SK-N-MC (cell line): ENCODE data around the gene OPA3.

Experiments
- DNase-seq: peaks from one replicate; pipeline ENCODE4 v3.0.0-alpha.2; 2011; ENCODE audit warnings: low read depth, low spot score
- H3K27ac ChIP-seq: fragments of 200-600 bp; sonication (generic); 2 replicates; pipeline ENCODE4 v1.5.1; 2016; ENCODE audit warnings: mixed run types
- H3K36me3 ChIP-seq: fragments of 200-600 bp; sonication (generic); 2 replicates; pipeline ENCODE4 v1.6.1; 2017; ENCODE audit warnings: antibody characterized with exemption, low read length, mixed read lengths; ENCODE audit not compliant: insufficient read depth
- H3K4me3 ChIP-seq: fragments of 200-600 bp; sonication (generic); 2 replicates; pipeline ENCODE4 v1.5.1; 2016
- H3K9ac ChIP-seq: fragments of 200-600 bp; sonication (generic); 2 replicates; pipeline ENCODE4 v1.8.0; 2017; ENCODE audit warnings: mixed run types, mixed read lengths; ENCODE audit not compliant: insufficient read length
- H3K9me3 ChIP-seq: fragments of 200-600 bp; sonication (generic); 2 replicates; pipeline ENCODE4 v1.6.1; 2017; ENCODE audit warnings: low read depth, mild to moderate bottlenecking, antibody characterized with exemption, low read length, moderate library complexity, mixed read lengths
- EZH2 ChIP-seq: fragments of 200-600 bp; sonication (generic); IDR thresholded peaks from one replicate; pipeline ENCODE4 v1.6.1; 2017; ENCODE audit warnings: antibody characterized with exemption
- FOXP2 ChIP-seq: optimal IDR thresholded peaks from 2 replicates; pipeline ENCODE3; 2011; ENCODE audit warnings: mild to moderate bottlenecking, moderate library complexity; ENCODE audit not compliant: insufficient read depth; ENCODE audit errors: extremely low read length, control extremely low read depth
- POLR2AphosphoS5 ChIP-seq: IDR thresholded peaks from 2 replicates; pipeline ENCODE4 v1.6.1; 2012; ENCODE audit warnings: mild to moderate bottlenecking, low read depth, low read length, borderline replicate concordance

Gene OPA3

GRCh38 chr19:45577111-45577905 lies 7.3 kb downstream of the OPA3 start:
- no peak overlapping the region for H3K27ac ChIP-seq
- no peak for DNase-seq
- H3K4me3 ChIP-seq = no peak overlapping the region
- no peaks in the 10 kb centered on the region for H3K9me3 ChIP-seq
- H3K36me3 ChIP-seq = no peaks in the 10 kb centered on the region
- TF ChIP-seq FOXP2 (no peak), EZH2 (no peak), POLR2AphosphoS5 (no peak)
- no peak overlapping the region for H3K9ac ChIP-seq

DNA sequence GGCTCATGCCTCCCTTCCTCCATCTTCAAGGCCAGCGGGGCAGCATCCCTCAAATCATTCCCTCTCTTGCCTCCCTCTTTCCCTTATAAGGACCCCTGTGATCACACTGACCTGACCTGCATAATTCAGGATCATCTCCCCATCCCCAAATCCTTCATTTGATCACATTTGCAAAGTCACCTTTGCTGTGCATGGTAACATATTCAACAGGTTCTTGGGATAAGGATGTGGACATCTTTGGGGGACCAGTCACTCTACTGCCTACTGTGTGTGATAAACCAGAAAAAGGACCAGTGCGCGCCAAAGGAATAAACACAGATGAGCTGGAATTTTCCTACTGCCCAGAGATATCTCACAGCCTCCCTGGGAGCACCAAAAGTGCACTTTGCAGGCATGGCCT lies 7.9 kb downstream of the OPA3 start:
- Histone ChIP-seq H3K9me3 (no peaks in the 10 kb centered on the region), H3K36me3 (no peaks in the 10 kb centered on the region), H3K9ac (no peak overlapping the region), H3K4me3 (no peak overlapping the region), H3K27ac (no peak overlapping the region)
- no peak for DNase-seq
- no peak for TF ChIP-seq FOXP2
- TF ChIP-seq POLR2AphosphoS5 = no peak
- TF ChIP-seq EZH2 = no peak

DNA sequence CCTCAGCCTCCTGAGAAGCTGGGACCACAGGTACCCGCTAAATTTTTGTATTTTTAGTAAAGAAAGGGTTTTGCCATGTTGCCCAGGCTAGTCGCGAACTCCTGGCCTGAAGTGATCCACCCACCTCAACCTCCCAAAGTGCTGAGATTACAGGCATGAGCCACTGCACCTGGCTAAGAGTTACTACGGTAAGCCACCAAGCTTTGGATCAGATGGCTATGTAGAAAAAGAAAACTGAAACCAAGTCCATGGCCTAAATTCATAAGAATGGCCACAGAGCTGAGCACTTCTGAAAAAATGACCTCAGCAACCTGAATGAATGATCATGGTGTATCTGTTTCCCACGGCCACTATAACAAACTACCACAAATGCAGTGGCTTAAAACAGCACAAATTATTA lies 9.4 kb downstream of the OPA3 start:
- H3K4me3 ChIP-seq = no peak overlapping the region
- TF ChIP-seq POLR2AphosphoS5 = no peak
- TF ChIP-seq FOXP2 = no peak
- no peak for TF ChIP-seq EZH2
- H3K27ac ChIP-seq = no peak overlapping the region
- no peaks in the 10 kb centered on the region for H3K36me3 ChIP-seq
- H3K9me3 ChIP-seq = no peaks in the 10 kb centered on the region
- DNase-seq = no peak
- H3K9ac ChIP-seq = no peak overlapping the region

DNA sequence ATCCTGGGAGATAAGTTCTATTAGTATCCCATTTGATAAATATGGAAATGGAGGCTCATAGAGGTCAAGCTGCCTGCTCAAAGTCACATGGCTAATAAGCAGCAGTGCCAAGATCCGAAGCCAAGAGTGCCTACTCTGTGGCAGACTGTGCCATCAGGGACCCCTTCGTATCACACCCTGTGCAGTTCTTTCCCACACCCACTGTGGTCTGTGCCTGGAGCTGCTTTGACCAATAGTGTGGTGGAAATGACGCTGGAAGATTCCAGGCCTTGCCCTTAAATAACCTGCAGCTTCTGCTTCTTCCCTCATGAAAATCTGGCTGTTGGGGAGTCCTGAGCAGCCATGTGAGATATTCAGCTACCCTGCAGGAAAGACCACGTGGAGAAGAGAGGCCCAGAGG lies 10.1 kb downstream of the OPA3 start:
- H3K36me3 ChIP-seq = no peaks in the 10 kb centered on the region
- no peak overlapping the region for H3K27ac ChIP-seq
- H3K4me3 ChIP-seq = no peak overlapping the region
- TF ChIP-seq EZH2 (no peak), FOXP2 (no peak), POLR2AphosphoS5 (no peak)
- no peak overlapping the region for H3K9ac ChIP-seq
- no peak for DNase-seq
- H3K9me3 ChIP-seq = no peaks in the 10 kb centered on the region

- TF ChIP-seq FOXP2 = no peak
- no peak for TF ChIP-seq POLR2AphosphoS5
- TF ChIP-seq EZH2 = no peak
- Histone ChIP-seq H3K4me3 (no peak overlapping the region), H3K27ac (no peak overlapping the region), H3K36me3 (no peaks in the 10 kb centered on the region), H3K9me3 (no peaks in the 10 kb centered on the region), H3K9ac (no peak overlapping the region)
- DNase-seq = no peak
These were observed 13.0 kb downstream of the OPA3 start for GRCh38 chr19:45571457-45572220.

- no peaks in the 10 kb centered on the region for H3K9me3 ChIP-seq
- no peak for DNase-seq
- H3K27ac ChIP-seq = no peak overlapping the region
- H3K9ac ChIP-seq = no peak overlapping the region
- no peaks in the 10 kb centered on the region for H3K36me3 ChIP-seq
- H3K4me3 ChIP-seq = no peak overlapping the region
- TF ChIP-seq EZH2 (no peak), POLR2AphosphoS5 (no peak), FOXP2 (no peak)
These were observed 14.8 kb downstream of the OPA3 start for GRCh38 chr19:45569619-45570421.

DNA sequence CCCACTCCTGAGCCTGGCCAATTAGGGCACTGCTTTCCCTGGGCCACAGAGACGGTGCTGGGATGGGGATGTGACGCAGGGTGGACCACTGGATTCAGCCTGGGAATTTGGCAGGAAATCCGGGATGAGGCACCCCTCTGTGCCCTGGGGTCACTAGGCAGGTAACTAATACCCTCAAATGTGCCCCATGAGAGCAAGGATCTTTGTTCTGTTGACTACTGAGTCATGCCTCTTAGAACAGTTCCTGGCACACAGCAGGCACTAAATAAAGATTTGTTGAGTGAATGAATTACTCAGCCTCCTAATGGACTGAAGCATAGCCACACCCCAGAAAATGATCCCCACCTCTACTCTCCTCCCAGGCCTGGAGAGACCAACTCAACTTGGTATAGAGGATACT lies 15.9 kb downstream of the OPA3 start:
- Histone ChIP-seq H3K9me3 (no peaks in the 10 kb centered on the region), H3K27ac (no peak overlapping the region), H3K4me3 (no peak overlapping the region), H3K9ac (no peak overlapping the region), H3K36me3 (no peaks in the 10 kb centered on the region)
- TF ChIP-seq FOXP2 (no peak), POLR2AphosphoS5 (no peak), EZH2 (no peak)
- no peak for DNase-seq

- TF ChIP-seq EZH2 = no peak
- no peak for TF ChIP-seq POLR2AphosphoS5
These were observed 17.0 kb downstream of the OPA3 start for GRCh38 chr19:45567609-45568008.

More at GRCh38 chr19:45567609-45568008, 17.0 kb downstream of the OPA3 start:
- no peaks in the 10 kb centered on the region for H3K36me3 ChIP-seq
- no peak overlapping the region for H3K9ac ChIP-seq
- no peaks in the 10 kb centered on the region for H3K9me3 ChIP-seq
- no peak overlapping the region; the same call in 1 of the 2 replicates for H3K27ac ChIP-seq
- no peak overlapping the region for H3K4me3 ChIP-seq
- no peak for DNase-seq
